Rectal smooth muscle tissue (tissue), 1 donor: ENCODE results near the gene PTPRR.

Source experiments
- H3K27ac ChIP-seq: one replicate; pipeline ENCODE4 v1.7.0; 2013; ENCODE audit warnings: low read depth, low read length, inconsistent platforms
- H3K27me3 ChIP-seq: one replicate; pipeline ENCODE4 v1.7.0; 2013; ENCODE audit warnings: low read length; ENCODE audit not compliant: control insufficient read depth, insufficient read depth
- H3K36me3 ChIP-seq: one replicate; pipeline ENCODE4 v1.7.0; 2013; ENCODE audit warnings: low read length; ENCODE audit not compliant: control insufficient read depth, insufficient read depth
- H3K4me1 ChIP-seq: one replicate; pipeline ENCODE4 v1.7.0; 2013; ENCODE audit warnings: low read length; ENCODE audit not compliant: control insufficient read depth, insufficient read depth
- H3K4me3 ChIP-seq: one replicate; pipeline ENCODE4 v1.7.0; 2013; ENCODE audit warnings: low read length
- H3K9ac ChIP-seq: one replicate; pipeline ENCODE4 v1.7.0; 2013; ENCODE audit warnings: low read length

PTPRR gene

DNA sequence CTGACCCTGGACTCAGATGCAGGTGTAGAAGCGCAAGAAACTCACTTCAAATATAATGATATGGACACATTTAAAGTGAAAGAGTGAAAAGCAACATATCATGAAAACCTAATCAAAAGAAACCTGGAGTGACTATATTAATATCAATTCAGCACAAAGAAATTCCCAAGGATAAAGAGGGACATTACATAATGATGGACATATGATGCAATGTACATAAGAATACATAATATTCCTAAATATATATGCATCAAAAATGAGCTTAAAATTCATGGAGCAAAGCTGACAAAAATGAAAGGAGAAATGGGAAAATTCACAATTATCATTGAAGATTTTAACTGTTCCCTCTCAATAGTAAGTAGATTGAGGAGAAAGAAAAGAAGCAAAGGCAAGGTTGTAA lies 24.6 kb downstream of the PTPRR start:
- Histone ChIP-seq H3K9ac (no peak overlapping the region), H3K27me3 (no peaks in the 10 kb centered on the region), H3K36me3 (no peaks in the 10 kb centered on the region), H3K4me3 (no peak overlapping the region), H3K27ac (no peak overlapping the region), H3K4me1 (no peaks in the 10 kb centered on the region)

DNA sequence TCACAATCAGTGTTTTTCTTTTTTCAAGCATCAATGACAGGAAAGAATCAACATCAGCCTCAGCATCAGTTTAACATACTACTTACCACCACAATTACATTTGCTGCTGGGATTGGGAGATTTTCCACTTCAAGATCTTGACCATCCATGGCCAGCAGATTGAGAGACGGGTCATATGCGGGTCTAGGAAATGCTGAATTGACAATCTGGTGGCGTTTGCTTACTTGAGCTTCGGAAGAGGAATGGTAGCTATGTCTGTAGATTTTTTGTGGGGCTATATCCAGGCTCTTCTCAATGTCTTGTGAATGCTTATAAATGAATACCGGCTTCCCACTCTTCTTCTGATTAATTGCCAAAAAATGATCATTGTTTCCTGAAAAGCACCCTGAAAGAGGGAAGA lies 27.9 kb downstream of the PTPRR start:
- Histone ChIP-seq H3K36me3 (no peaks in the 10 kb centered on the region), H3K27ac (no peak overlapping the region), H3K27me3 (no peaks in the 10 kb centered on the region), H3K9ac (no peak overlapping the region), H3K4me3 (no peak overlapping the region), H3K4me1 (no peaks in the 10 kb centered on the region)

DNA sequence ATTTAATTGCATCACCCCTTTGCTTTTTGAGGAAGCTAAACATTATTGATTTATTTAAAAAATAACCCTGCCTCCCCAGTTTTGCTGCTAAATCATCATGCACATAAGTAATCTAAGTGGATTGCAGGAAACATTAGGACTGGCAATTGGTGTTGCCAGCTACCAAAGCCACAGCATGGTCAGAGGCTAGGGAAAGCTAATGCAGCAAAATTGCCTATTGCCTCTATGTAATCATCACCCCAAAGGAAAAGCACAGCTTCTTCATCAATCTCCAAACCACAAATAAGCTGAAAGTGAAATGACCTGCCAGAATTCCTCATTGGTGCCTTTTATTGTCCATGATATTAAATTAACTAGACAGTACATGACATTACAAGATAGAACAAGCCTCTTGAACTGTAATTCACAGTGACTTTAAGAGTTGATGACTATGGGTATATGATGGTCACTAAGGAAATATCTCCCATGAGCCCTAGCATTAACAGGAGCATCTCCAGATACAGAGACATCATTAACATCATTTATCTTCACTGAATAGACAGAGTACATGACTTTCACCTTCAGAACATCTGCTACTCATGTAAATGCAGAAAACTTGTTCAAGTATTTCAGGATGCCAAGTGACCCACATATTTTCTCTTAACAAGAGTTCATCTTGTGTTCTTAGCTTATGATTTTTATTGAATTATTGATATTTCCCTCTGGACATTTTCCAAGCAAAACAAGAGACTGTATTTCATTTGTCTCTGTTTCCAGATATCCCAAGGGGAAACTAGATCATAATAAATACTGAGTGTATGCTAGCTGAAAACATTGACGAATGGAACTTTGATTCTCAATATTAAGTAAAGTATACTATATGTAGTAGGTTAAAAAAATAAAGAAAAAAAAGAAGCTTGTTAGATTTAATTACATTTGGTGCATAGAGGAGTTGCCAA lies 29.4 kb downstream of the PTPRR start:
- no peaks in the 10 kb centered on the region for H3K36me3 ChIP-seq

DNA sequence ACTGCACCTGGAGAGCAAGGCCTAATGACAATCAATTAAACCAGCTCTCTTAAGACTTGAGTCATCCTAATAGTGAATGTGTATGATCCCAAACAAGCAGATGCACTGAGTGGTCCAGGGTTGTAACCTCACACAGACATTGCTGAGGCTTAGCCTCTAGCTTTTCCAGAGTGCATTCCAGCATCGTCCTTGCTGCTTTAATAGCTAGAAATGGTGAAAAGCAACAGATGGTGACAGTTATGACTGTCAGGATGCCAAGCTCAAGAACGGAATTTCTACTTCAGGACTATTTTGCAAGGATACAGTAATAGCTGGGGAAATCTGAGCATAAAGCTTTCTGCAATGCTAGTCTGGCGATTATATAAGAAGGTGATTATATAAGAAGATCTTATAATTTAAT lies 34.6 kb downstream of the PTPRR start:
- Histone ChIP-seq H3K36me3 (no peaks in the 10 kb centered on the region), H3K4me1 (no peaks in the 10 kb centered on the region), H3K27ac (no peak overlapping the region), H3K27me3 (no peaks in the 10 kb centered on the region), H3K9ac (no peak overlapping the region), H3K4me3 (no peak overlapping the region)

More for the DNA sequence above, 29.4 kb downstream of the PTPRR start:
- H3K4me3 ChIP-seq: no peak overlapping the region
- H3K27ac ChIP-seq: no peak overlapping the region
- H3K4me1 ChIP-seq: no peaks in the 10 kb centered on the region
- no peaks in the 10 kb centered on the region for H3K27me3 ChIP-seq
- H3K9ac ChIP-seq: no peak overlapping the region

DNA sequence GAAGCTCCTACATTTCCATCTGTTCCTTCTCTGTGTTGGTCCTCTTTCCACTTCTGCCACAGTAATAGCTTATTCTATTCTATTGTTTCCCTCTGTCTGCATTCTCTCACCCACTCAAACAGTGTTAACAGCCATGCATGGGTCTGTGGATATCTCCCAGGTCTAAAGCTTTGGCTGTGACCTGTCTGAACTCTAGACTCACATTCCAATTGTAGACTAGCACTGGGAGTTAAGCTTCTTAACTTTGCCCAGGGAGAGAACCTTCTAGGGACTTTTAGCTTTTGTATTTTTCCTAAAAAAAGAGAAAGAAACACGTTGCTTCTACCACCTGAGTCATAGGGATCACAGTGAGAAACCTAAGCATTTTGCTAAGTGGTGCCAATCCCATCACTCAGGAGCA lies 36.7 kb downstream of the PTPRR start:
- Histone ChIP-seq H3K4me3 (no peak overlapping the region), H3K9ac (no peak overlapping the region), H3K27ac (no peak overlapping the region), H3K27me3 (no peaks in the 10 kb centered on the region), H3K4me1 (no peaks in the 10 kb centered on the region), H3K36me3 (no peaks in the 10 kb centered on the region)

DNA sequence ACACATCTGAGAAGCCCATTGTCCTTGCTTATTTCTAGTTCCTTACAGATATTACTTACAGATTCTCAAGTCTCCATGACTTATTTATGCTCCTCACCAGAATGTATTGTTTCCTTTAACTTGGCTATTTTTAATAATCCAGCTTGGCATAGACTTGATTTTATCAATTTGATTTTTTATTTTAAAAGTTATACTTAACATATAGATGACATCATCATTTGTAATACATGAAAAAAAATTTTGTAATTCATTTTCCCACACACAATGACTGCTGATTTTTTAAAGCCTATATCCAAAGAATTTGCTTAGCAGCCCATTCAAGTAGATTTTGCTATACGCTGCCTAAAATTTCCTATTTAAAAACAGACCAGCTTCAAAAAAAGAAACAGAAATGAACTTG lies 39.8 kb downstream of the PTPRR start:
- no peaks in the 10 kb centered on the region for H3K4me1 ChIP-seq
- H3K27me3 ChIP-seq: no peaks in the 10 kb centered on the region
- H3K9ac ChIP-seq: no peak overlapping the region
- H3K27ac ChIP-seq: no peak overlapping the region
- H3K36me3 ChIP-seq: no peaks in the 10 kb centered on the region
- H3K4me3 ChIP-seq: no peak overlapping the region

DNA sequence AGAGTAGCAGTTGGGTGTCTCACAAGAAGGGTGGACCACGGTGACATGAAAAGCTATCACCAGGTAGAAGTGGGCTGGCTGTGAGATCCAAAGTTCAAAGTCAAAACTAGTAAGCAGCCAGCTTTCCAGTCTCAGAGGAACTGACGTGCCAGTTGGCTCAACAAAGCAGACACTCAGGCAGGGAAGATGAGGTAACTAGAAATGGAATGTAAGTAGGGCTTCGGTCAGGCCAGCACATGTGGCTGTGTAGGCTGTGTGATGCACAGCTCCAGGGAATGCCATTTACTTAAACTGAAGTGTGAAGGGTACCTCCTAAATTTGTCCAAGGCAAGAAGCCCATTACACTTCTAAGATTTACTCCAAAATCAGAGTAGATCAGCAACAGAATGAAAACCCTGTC lies 43.6 kb downstream of the PTPRR start:
- H3K4me1 ChIP-seq: no peaks in the 10 kb centered on the region
- H3K27me3 ChIP-seq: no peaks in the 10 kb centered on the region
- no peak overlapping the region for H3K9ac ChIP-seq
- no peak overlapping the region for H3K27ac ChIP-seq
- no peak overlapping the region for H3K4me3 ChIP-seq
- no peaks in the 10 kb centered on the region for H3K36me3 ChIP-seq

DNA sequence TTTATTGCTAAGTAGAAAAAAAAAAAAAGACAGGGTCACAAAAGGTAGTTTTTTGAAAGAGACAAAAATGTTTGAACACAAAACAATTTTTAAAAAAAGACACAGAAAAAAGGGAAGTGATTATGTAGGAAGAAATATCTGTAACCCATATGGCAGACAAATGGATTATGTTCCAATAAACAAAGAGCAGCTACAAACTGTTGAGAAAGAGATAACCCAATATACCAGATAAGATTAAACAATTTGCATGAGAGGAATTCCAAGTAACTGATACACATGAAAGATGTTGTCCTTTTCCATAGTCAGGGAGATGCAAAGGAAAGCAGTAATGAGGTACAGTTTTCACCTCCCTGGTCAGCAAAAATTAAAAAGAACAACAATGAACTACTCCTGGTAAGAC lies 44.9 kb downstream of the PTPRR start:
- Histone ChIP-seq H3K36me3 (no peaks in the 10 kb centered on the region), H3K27me3 (no peaks in the 10 kb centered on the region), H3K4me1 (no peaks in the 10 kb centered on the region), H3K9ac (no peak overlapping the region), H3K4me3 (no peak overlapping the region), H3K27ac (no peak overlapping the region)

DNA sequence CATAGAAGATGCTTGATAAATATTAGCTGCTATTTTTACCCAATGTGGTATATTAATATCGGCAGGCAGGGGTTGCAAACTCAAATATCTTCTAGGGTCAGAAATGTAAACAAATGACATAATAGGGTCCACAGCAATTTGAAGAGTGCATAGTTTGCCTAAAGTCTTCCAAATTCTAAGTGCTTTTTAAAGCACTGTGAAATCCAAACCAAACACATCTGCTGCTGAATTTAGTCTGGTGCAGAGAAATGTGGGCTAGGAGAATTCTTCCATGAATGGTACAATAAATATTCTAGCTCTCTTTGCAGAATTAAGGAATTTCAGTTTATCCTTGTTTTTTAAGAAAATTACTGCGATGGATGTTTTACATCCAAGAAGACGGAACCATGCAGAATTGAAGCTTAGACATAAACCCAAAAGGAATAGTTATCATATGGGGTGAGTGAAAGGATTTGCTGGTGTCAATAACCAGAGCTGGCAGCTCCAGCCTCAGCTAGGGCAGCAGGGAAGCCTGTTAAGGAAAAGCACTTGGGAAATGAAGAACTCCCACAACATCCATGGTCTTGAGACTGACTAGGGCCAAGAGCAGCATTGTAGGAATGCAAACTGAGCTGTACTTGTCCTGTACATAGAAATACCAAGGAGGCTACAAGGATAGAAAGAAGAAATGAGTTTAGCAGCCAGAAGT lies 65.5 kb downstream of the PTPRR start:
- Histone ChIP-seq H3K9ac (no peak overlapping the region), H3K36me3 (no peaks in the 10 kb centered on the region), H3K4me3 (no peak overlapping the region), H3K27ac (no peak overlapping the region), H3K4me1 (no peaks in the 10 kb centered on the region), H3K27me3 (no peaks in the 10 kb centered on the region)

DNA sequence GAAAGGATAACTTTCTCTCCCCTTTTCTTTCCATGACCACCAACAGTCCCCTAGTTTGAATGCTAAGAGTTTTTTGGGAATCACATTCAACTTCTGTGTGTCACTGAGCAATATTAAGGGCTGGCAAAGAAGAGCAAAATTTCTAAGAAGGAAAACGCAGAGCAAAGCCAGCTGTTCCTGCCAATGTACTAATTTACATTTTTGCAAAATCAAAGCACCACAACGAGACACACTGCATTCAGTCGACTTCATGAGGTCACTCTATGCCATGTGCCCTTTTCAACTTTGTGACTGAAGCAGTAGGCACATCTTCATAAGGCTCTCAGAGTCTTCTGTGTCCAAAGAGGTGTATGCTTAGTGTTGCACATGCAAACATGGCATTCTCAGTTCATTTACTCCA lies 66.4 kb downstream of the PTPRR start:
- Histone ChIP-seq H3K27me3 (no peaks in the 10 kb centered on the region), H3K9ac (no peak overlapping the region), H3K4me1 (no peaks in the 10 kb centered on the region), H3K27ac (no peak overlapping the region), H3K4me3 (no peak overlapping the region), H3K36me3 (no peaks in the 10 kb centered on the region)

DNA sequence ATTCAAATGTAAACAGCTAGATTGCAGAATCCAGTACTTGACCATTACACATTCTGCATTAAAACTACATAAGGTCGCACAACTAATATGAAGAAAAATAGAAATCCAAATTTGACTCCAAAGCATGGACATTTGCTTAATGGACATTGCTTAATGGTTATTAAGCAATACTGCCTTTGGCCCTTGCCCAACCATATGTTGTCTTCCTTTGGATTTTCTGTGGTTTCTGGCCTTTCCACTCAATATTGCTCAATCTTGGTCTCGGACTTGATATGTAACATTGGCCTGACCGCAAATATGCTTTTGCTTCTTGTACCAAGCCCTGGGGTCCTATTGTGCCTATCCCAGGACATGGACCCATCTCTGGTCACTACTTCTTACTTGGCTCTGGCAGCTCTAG lies 67.2 kb downstream of the PTPRR start:
- Histone ChIP-seq H3K4me1 (no peaks in the 10 kb centered on the region), H3K4me3 (no peak overlapping the region), H3K27ac (no peak overlapping the region), H3K36me3 (no peaks in the 10 kb centered on the region), H3K27me3 (no peaks in the 10 kb centered on the region), H3K9ac (no peak overlapping the region)

DNA sequence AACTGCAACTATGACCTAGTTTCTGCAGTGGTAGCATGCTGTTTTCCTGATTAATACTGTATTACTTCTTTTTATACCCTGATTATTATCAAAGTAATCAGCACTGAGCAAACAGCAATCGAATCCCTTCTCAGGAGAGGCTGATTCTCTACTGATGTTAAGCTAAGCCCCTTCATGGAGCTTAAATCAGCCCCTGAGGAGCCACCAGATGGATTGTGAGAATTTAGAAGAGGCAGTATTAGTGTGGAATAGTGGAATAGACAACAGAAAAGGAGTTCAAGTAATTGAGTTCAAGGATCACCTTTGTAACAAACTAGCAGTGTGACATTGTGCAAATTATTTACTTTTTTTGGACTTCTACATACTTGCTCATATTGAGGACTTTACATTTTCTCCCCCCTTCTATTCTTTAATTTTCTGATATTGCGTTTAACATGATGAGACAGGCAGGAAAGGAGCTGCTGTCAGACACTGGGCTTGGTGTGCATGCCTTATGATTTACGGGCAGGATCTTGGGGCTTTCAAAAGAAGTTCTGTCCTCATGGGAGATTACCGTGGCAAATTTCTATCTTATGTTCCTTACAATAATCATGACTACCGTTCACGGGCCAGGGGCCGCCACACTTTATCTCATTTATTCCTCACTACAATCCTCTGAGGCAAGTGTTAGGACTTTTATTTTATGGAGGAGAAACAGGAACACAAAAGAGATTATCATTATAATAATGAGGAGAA lies 68.0 kb downstream of the PTPRR start:
- H3K9ac ChIP-seq: no peak overlapping the region
- H3K4me1 ChIP-seq: no peaks in the 10 kb centered on the region
- no peaks in the 10 kb centered on the region for H3K36me3 ChIP-seq
- H3K27me3 ChIP-seq: no peaks in the 10 kb centered on the region
- H3K27ac ChIP-seq: no peak overlapping the region
- no peak overlapping the region for H3K4me3 ChIP-seq
